Osteoblast (primary cell): ENCODE data around the gene ASXL3. TPM values are rescaled to one million over a fixed set of nuclear protein-coding genes. Genes with fewer than 3 reads are reported as not detected.

Experiments used
- DNase-seq: peaks from one replicate; pipeline ENCODE4 v3.0.0; 2011; ENCODE audit warnings: low spot score, mixed read lengths; ENCODE audit not compliant: insufficient read length; ENCODE audit errors: missing footprints
- H2AFZ ChIP-seq: 2 replicates; pipeline ENCODE4 v1.6.0; 2011; ENCODE audit warnings: mild to moderate bottlenecking, low read length
- H3K27ac ChIP-seq: 2 replicates; pipeline ENCODE4 v1.5.1; 2011; ENCODE audit warnings: mild to moderate bottlenecking, low read depth, low read length, moderate library complexity
- H3K27me3 ChIP-seq: 2 replicates; pipeline ENCODE4 v1.6.0; 2012; ENCODE audit warnings: mild to moderate bottlenecking, control low read depth, inconsistent platforms, low read length, moderate library complexity; ENCODE audit not compliant: insufficient read depth
- H3K36me3 ChIP-seq: 2 replicates; pipeline ENCODE4 v1.5.1; 2011; ENCODE audit warnings: mild to moderate bottlenecking, low read length, control low read depth, moderate library complexity; ENCODE audit not compliant: insufficient read depth
- H3K4me1 ChIP-seq: 2 replicates; pipeline ENCODE4 v1.5.1; 2011; ENCODE audit warnings: mild to moderate bottlenecking, low read length, control low read depth, moderate library complexity; ENCODE audit not compliant: insufficient read depth
- H3K4me2 ChIP-seq: 2 replicates; pipeline ENCODE4 v1.6.0; 2011; ENCODE audit warnings: mild to moderate bottlenecking, low read length; ENCODE audit not compliant: insufficient read depth
- H3K4me3 ChIP-seq: fragments of 200-600 bp; sonication (generic); 3 replicates; pipeline ENCODE4 v1.5.1; 2012; ENCODE audit warnings: mild to moderate bottlenecking, low read length, inconsistent platforms; ENCODE audit not compliant: insufficient read depth
- H3K79me2 ChIP-seq: 2 replicates; pipeline ENCODE4 v1.6.0; 2012; ENCODE audit warnings: mild to moderate bottlenecking, low read length, control low read depth, inconsistent platforms; ENCODE audit not compliant: insufficient read depth
- H3K9me3 ChIP-seq: 2 replicates; pipeline ENCODE4 v1.5.1; 2011; ENCODE audit warnings: low read depth, low read length, control low read depth
- H4K20me1 ChIP-seq: 2 replicates; pipeline ENCODE4 v1.6.0; 2012; ENCODE audit warnings: mild to moderate bottlenecking, low read length, control low read depth; ENCODE audit not compliant: insufficient read depth
- CTCF ChIP-seq: IDR thresholded peaks from 2 replicates; pipeline ENCODE4 v1.5.1; 2011; ENCODE audit warnings: mild to moderate bottlenecking, low read depth, low read length, moderate library complexity; ENCODE audit errors: extremely low read depth
- total RNA-seq: library from RNA; depleted of rRNA; stranded (reverse); fragments of >200 nt; gene quantifications from 2 replicates; pipeline ENCODE4 v1.2.3, GENCODE V29; 2012

Gene ASXL3
- total RNA-seq, 1 donor = not detected

- DNase-seq = no peak
- Histone ChIP-seq H3K27me3 (no peaks in the 10 kb centered on the region), H3K4me1 (no peaks in the 10 kb centered on the region), H3K36me3 (no peaks in the 10 kb centered on the region), H3K79me2 (no peaks in the 10 kb centered on the region), H2AFZ (no peak overlapping the region), H4K20me1 (no peaks in the 10 kb centered on the region), H3K27ac (no peak overlapping the region), H3K9me3 (no peaks in the 10 kb centered on the region), H3K4me2 (no peak overlapping the region), H3K4me3 (no peak overlapping the region)
- no peak for TF ChIP-seq CTCF
Measured at GRCh38 chr18:33682436-33682835, 104.4 kb downstream of the ASXL3 start.

- no peak overlapping the region for H2AFZ ChIP-seq
- no peaks in the 10 kb centered on the region for H3K4me1 ChIP-seq
- H3K9me3 ChIP-seq = no peaks in the 10 kb centered on the region
- H3K4me3 ChIP-seq = no peak overlapping the region
- no peaks in the 10 kb centered on the region for H3K79me2 ChIP-seq
- H3K4me2 ChIP-seq = no peak overlapping the region
- no peaks in the 10 kb centered on the region for H3K36me3 ChIP-seq
- no peak for TF ChIP-seq CTCF
- H3K27me3 ChIP-seq = no peaks in the 10 kb centered on the region
- DNase-seq = no peak
- H3K27ac ChIP-seq = no peak overlapping the region
- no peaks in the 10 kb centered on the region for H4K20me1 ChIP-seq
Measured at GRCh38 chr18:33694593-33694992, 116.6 kb downstream of the ASXL3 start.

GRCh38 chr18:33696332-33697162, 118.5 kb downstream of the ASXL3 start:
- Histone ChIP-seq H3K36me3 (no peaks in the 10 kb centered on the region), H3K4me3 (no peak overlapping the region), H4K20me1 (no peaks in the 10 kb centered on the region), H3K4me2 (no peak overlapping the region), H3K27me3 (no peaks in the 10 kb centered on the region), H3K4me1 (no peaks in the 10 kb centered on the region), H2AFZ (no peak overlapping the region), H3K9me3 (no peaks in the 10 kb centered on the region), H3K27ac (no peak overlapping the region), H3K79me2 (no peaks in the 10 kb centered on the region)
- no peak for TF ChIP-seq CTCF
- DNase-seq = no peak

- Histone ChIP-seq H4K20me1 (no peaks in the 10 kb centered on the region), H3K27me3 (no peaks in the 10 kb centered on the region), H3K4me2 (no peak overlapping the region), H3K4me3 (no peak overlapping the region), H3K36me3 (no peaks in the 10 kb centered on the region), H2AFZ (no peak overlapping the region), H3K79me2 (no peaks in the 10 kb centered on the region), H3K27ac (no peak overlapping the region), H3K9me3 (no peaks in the 10 kb centered on the region), H3K4me1 (no peaks in the 10 kb centered on the region)
- TF ChIP-seq CTCF = no peak
- DNase-seq = no peak
Measured at GRCh38 chr18:33697498-33697897, 119.5 kb downstream of the ASXL3 start.
